Measurements from ENCODE around the gene GIMAP5. TPM values are rescaled to one million over a fixed set of nuclear protein-coding genes. Genes with fewer than 3 reads are reported as not detected.
A peak's percentile ranks its signal among the peaks of the same experiment; 100 is the strongest.

Gene GIMAP5
- total and polyA plus RNA-seq, 2 of the 13 experiments (the other 11 are each of a cell fraction or from before 2014, with no cell fraction given) = not detected

DNA sequence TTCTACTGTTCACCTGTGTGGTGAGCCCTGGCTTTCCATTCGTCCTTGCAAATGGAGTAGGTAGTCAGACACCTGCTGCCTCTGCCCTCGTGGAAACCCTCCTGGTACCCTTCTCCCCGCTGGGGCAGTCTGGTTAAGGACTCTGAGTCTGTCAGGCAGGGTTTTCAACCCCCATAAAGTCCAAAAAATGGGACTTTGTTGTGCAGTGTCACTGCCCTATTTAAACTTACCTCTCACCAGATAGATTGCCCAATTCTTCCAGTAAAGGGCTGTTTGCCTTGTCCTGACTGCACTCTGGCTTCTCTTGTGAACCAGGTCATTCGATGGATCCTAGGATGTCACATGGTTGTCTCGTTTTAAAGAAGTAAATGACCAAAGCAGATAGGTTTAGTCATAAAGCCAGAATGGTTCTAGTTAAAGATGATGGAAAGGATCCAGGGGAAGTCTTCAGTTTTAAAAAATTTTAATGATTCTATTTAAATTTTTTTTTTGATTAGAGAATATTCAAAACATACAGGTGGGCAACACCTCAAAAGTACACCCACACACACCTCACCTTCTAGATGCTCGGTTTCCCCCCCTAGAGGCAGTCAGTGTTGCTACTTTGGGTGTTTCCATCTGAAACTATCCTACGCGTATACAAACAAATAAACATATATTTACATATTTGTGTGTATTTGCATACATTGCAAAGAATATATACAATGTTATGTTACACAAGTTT, 41.0 kb downstream of the GIMAP5 start (continued):
- TF ChIP-seq, protein P1, sequence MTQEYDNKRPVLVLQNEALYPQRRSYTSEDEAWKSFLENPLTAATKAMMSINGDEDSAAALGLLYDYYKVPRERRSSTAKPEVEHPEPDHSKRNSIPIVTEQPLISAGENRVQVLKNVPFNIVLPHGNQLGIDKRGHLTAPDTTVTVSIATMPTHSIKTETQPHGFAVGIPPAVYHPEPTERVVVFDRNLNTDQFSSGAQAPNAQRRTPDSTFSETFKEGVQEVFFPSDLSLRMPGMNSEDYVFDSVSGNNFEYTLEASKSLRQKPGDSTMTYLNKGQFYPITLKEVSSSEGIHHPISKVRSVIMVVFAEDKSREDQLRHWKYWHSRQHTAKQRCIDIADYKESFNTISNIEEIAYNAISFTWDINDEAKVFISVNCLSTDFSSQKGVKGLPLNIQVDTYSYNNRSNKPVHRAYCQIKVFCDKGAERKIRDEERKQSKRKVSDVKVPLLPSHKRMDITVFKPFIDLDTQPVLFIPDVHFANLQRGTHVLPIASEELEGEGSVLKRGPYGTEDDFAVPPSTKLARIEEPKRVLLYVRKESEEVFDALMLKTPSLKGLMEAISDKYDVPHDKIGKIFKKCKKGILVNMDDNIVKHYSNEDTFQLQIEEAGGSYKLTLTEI (CRISPR knock-in tag; conservative IDR thresholded peaks at IDR 0.05) = no peak
- TF ChIP-seq, protein P2, sequence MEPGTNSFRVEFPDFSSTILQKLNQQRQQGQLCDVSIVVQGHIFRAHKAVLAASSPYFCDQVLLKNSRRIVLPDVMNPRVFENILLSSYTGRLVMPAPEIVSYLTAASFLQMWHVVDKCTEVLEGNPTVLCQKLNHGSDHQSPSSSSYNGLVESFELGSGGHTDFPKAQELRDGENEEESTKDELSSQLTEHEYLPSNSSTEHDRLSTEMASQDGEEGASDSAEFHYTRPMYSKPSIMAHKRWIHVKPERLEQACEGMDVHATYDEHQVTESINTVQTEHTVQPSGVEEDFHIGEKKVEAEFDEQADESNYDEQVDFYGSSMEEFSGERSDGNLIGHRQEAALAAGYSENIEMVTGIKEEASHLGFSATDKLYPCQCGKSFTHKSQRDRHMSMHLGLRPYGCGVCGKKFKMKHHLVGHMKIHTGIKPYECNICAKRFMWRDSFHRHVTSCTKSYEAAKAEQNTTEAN (CRISPR knock-in tag; conservative IDR thresholded peaks at IDR 0.05) = no peak
- TF ChIP-seq GATAD2A (CRISPR knock-in tag; IDR thresholded peaks at IDR 0.05) (peak; percentile 52), ZBTB21 (CRISPR knock-in tag; IDR thresholded peaks at IDR 0.05) (no peak), HNRNPK (IDR thresholded peaks at IDR 0.05; ENCODE audit: low read depth, low read length, poor library complexity, severe bottlenecking) (no peak), HDAC2 (CRISPR knock-in tag; IDR thresholded peaks at IDR 0.05) (no peak), SRY (CRISPR knock-in tag; IDR thresholded peaks at IDR 0.05) (no peak), HNF4G (IDR thresholded peaks at IDR 0.05; ENCODE audit: borderline replicate concordance, low read depth, low read length) (peak; percentile 37; the same call in 1 of the 2 replicates), HNF4G (CRISPR knock-in tag; IDR thresholded peaks at IDR 0.05; ENCODE audit: borderline replicate concordance, low read depth) (no peak), CHD4 (IDR thresholded peaks at IDR 0.05; ENCODE audit: borderline replicate concordance, low read length) (no peak), HOXA9 (CRISPR knock-in tag; IDR thresholded peaks at IDR 0.05; ENCODE audit: borderline replicate concordance) (0 out of 2 replicates have a peak, but pooled peaks have one; percentile 41), ZNF460 (CRISPR knock-in tag; IDR thresholded peaks at IDR 0.05; ENCODE audit: borderline replicate concordance) (no peak), LCORL (IDR thresholded peaks at IDR 0.05) (no peak), LCORL (CRISPR knock-in tag; IDR thresholded peaks at IDR 0.05) (peak; percentile 73), ZNF577 (CRISPR knock-in tag; IDR thresholded peaks at IDR 0.05; ENCODE audit: borderline replicate concordance, low read depth) (no peak), HNF4A (CRISPR knock-in tag; IDR thresholded peaks at IDR 0.05) (peak; percentile 77), CEBPB (IDR thresholded peaks at IDR 0.05; ENCODE audit: borderline replicate concordance, low read depth, low read length) (peak; percentile 90), ZNF207 (IDR thresholded peaks at IDR 0.05; ENCODE audit: borderline replicate concordance) (no peak), MBNL3 (CRISPR knock-in tag; conservative IDR thresholded peaks at IDR 0.05) (no peak)
- TF ChIP-seq, protein P3, sequence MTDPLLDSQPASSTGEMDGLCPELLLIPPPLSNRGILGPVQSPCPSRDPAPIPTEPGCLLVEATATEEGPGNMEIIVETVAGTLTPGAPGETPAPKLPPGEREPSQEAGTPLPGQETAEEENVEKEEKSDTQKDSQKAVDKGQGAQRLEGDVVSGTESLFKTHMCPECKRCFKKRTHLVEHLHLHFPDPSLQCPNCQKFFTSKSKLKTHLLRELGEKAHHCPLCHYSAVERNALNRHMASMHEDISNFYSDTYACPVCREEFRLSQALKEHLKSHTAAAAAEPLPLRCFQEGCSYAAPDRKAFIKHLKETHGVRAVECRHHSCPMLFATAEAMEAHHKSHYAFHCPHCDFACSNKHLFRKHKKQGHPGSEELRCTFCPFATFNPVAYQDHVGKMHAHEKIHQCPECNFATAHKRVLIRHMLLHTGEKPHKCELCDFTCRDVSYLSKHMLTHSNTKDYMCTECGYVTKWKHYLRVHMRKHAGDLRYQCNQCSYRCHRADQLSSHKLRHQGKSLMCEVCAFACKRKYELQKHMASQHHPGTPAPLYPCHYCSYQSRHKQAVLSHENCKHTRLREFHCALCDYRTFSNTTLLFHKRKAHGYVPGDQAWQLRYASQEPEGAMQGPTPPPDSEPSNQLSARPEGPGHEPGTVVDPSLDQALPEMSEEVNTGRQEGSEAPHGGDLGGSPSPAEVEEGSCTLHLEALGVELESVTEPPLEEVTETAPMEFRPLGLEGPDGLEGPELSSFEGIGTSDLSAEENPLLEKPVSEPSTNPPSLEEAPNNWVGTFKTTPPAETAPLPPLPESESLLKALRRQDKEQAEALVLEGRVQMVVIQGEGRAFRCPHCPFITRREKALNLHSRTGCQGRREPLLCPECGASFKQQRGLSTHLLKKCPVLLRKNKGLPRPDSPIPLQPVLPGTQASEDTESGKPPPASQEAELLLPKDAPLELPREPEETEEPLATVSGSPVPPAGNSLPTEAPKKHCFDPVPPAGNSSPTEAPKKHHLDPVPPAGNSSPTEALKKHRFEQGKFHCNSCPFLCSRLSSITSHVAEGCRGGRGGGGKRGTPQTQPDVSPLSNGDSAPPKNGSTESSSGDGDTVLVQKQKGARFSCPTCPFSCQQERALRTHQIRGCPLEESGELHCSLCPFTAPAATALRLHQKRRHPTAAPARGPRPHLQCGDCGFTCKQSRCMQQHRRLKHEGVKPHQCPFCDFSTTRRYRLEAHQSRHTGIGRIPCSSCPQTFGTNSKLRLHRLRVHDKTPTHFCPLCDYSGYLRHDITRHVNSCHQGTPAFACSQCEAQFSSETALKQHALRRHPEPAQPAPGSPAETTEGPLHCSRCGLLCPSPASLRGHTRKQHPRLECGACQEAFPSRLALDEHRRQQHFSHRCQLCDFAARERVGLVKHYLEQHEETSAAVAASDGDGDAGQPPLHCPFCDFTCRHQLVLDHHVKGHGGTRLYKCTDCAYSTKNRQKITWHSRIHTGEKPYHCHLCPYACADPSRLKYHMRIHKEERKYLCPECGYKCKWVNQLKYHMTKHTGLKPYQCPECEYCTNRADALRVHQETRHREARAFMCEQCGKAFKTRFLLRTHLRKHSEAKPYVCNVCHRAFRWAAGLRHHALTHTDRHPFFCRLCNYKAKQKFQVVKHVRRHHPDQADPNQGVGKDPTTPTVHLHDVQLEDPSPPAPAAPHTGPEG (CRISPR knock-in tag; IDR thresholded peaks at IDR 0.05) = no peak
- TF ChIP-seq, protein P4, sequence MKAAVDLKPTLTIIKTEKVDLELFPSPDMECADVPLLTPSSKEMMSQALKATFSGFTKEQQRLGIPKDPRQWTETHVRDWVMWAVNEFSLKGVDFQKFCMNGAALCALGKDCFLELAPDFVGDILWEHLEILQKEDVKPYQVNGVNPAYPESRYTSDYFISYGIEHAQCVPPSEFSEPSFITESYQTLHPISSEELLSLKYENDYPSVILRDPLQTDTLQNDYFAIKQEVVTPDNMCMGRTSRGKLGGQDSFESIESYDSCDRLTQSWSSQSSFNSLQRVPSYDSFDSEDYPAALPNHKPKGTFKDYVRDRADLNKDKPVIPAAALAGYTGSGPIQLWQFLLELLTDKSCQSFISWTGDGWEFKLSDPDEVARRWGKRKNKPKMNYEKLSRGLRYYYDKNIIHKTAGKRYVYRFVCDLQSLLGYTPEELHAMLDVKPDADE (CRISPR knock-in tag; IDR thresholded peaks at IDR 0.05) = no peak
